ENCODE results near the gene RBMS1. TPM values are rescaled to one million over a fixed set of nuclear protein-coding genes. Genes with fewer than 3 reads are reported as not detected.
"Not testable (repeated sequence)": the region's sequence is repeated elsewhere in the genome, so short reads cannot be mapped to it uniquely, and the experiment has no call there.

The RBMS1 gene
- total RNA-seq, 6 experiments from 2014 or later = 8.5 to 21.4 (median 14.3) TPM

DNA sequence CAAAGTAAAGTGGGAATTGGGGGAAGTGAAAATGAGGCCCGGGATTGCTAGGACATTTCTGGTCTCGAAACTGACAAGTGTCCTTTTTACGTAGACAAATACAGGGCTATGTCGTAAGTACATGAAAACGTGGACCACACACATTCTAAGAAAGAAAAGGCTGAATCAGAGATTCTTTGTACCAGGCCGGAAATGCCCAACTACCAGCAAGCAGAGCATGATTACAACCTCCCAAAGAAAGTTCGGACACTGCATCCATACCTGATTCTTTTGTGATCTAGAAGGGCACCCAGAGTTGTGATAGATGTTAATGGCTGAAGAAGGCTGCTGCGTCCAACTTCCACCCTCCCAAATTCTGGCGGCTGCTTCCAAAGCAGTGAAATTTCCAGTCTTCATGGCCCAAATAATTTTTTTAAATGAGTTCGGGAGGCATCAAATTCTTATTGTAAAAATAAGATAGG, 1.7 kb downstream of the RBMS1 start:
- Histone ChIP-seq H3K9me3 (no peaks in the 10 kb centered on the region), H3K4me1 (peaks cover 0 to 17% (median 3%) of the 10 kb centered on the region in 4 donors), H3K4me3 (peak overlapping the region; percentile 80 to 87 (median 86)), H3K36me3 (no peaks in the 10 kb centered on the region), H3K27me3 (no peaks in the 10 kb centered on the region), H3K27ac (peak overlapping the region; percentile 92 to 95 (median 93))
- intact Hi-C loops (cut with DNase I) = no loop called here
- TF ChIP-seq, protein P1, sequence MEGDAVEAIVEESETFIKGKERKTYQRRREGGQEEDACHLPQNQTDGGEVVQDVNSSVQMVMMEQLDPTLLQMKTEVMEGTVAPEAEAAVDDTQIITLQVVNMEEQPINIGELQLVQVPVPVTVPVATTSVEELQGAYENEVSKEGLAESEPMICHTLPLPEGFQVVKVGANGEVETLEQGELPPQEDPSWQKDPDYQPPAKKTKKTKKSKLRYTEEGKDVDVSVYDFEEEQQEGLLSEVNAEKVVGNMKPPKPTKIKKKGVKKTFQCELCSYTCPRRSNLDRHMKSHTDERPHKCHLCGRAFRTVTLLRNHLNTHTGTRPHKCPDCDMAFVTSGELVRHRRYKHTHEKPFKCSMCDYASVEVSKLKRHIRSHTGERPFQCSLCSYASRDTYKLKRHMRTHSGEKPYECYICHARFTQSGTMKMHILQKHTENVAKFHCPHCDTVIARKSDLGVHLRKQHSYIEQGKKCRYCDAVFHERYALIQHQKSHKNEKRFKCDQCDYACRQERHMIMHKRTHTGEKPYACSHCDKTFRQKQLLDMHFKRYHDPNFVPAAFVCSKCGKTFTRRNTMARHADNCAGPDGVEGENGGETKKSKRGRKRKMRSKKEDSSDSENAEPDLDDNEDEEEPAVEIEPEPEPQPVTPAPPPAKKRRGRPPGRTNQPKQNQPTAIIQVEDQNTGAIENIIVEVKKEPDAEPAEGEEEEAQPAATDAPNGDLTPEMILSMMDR (IDR thresholded peaks at IDR 0.05) = no peak
- peak; percentile 14 for TF ChIP-seq POLR2A (IDR thresholded peaks at IDR 0.05)
- WGBS (ENCODE audit: insufficient coverage, low coverage, low lambda C conversion rate, missing lambda C conversion rate) = 13% methylated on average over 10 of the region's 10 CpGs
- ATAC-seq (peak in 2 of 4 donors; percentile 4), DNase-seq (no peak)

DNA sequence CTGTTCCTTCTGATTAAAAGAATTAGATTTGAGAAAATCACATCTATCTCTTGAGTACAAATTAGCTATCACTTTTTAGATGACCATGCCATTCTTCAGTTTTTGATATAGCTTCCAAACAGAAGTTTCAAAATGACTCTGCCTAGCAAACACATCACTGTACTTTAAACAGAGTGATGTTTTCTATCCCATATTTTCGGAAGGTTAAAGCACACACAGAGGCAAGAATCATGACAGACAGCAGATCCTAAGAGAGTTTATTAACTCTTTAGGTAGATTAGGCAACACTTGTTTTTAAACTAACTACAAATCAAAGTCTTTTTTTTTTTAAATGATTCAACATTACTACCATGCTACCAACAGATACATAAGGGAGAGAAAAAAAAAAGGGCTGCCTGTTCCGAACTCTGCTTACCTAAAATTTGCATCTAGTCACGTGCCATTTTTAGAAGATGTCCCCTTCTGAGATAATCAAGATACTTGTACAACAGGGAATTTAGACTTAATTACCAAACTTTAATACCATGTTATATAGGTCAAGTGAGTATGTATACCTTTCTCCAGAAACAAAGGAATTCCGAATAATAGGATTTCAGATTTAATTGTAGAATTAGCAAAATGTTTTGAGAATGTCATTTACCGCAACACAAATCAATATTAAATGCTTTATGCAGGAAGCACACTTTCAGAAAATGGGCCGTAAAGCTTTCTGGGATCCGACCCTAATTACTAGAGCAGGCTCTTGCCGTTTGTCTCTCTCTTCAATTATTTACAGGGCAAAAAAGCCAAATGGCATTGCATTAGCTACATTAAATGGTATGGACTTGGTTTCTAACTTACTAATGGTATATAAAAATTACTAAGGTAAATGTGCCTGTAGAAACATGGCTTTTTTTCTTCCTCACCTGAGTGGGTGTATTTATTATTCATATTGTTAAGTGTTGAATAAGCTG, 2.6 kb downstream of the RBMS1 start:
- DNase-seq (no peak), ATAC-seq (no peak)
- WGBS (ENCODE audit: insufficient coverage, low coverage, low lambda C conversion rate, missing lambda C conversion rate) = 36% methylated on average over 8 of the region's 8 CpGs
- Histone ChIP-seq H3K4me1 (peaks cover 0 to 17% (median 3%) of the 10 kb centered on the region in 4 donors), H3K27me3 (no peaks in the 10 kb centered on the region), H3K9me3 (no peaks in the 10 kb centered on the region), H3K27ac (peak overlapping the region in 2 of 3 donors; percentile 93 to 95), H3K36me3 (no peaks in the 10 kb centered on the region), H3K4me3 (peak overlapping the region in 2 of 3 donors; percentile 80 to 87)
- TF ChIP-seq, protein P1 (IDR thresholded peaks at IDR 0.05) = no peak
- no peak for TF ChIP-seq POLR2A (IDR thresholded peaks at IDR 0.05)
- intact Hi-C loops (cut with DNase I) = no loop called here

DNA sequence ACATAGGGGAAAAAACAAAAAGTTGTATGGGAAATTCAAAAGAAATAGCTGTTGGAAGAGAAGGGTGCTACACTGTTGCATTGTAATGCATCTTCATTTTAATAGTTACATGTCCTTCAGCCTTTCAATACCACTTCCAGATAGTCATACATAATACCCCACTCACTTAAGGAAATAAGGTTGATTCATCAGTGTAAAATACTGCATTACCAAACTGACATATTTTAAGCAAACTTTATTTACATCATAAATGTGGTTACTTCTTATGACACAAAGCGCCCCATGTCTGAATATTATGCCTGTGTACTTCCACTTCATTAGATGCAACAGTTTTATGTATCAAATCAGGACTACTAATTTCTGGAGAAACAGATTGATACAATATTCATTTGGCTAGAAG, 4.5 kb downstream of the RBMS1 start:
- ATAC-seq (no peak), DNase-seq (no peak)
- 80% methylated on average over 1 of the region's 1 CpG for whole genome bisulfite sequencing (ENCODE audit: insufficient coverage, low coverage, low lambda C conversion rate, missing lambda C conversion rate)
- TF ChIP-seq, protein P1 (IDR thresholded peaks at IDR 0.05) = no peak
- TF ChIP-seq POLR2A (IDR thresholded peaks at IDR 0.05) = no peak
- no peaks in the 10 kb centered on the region for H3K9me3 ChIP-seq
- no peak overlapping the region for H3K27ac ChIP-seq
- H3K4me1 ChIP-seq = peaks cover 0 to 17% (median 3%) of the 10 kb centered on the region in 4 donors
- H3K27me3 ChIP-seq = no peaks in the 10 kb centered on the region
- H3K4me3 ChIP-seq = no peak overlapping the region
- H3K36me3 ChIP-seq = no peaks in the 10 kb centered on the region
- intact Hi-C loops (cut with DNase I) = no loop called here

DNA sequence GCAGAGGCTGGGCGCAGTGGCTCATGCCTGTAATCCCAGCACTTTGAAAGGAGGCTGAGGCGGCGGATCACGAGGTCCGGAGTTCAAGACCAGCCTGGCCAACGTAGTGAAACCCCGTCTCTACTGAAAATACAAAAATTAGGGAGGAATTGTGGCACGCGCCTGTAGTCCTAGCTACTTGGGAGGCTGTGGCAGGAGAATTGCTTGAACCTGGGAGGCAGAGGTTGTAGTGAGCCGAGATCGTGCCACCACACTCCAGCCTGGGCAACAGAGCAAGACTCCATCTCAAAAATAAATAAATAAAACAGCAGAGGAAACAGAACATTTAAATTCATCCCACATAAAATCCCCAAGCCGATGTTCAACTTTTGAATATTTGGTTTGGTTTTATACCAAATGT, 5.3 kb downstream of the RBMS1 start:
- H3K27me3 ChIP-seq; DNase-seq; H3K27ac ChIP-seq; H3K9me3 ChIP-seq; intact Hi-C loops (cut with DNase I); ATAC-seq; H3K36me3 ChIP-seq; H3K4me3 ChIP-seq: not testable (repeated sequence)
- peaks cover 0 to 17% (median 3%) of the 10 kb centered on the region in 4 donors for H3K4me1 ChIP-seq
- WGBS (ENCODE audit: insufficient coverage, low coverage, low lambda C conversion rate, missing lambda C conversion rate) = 83% methylated on average over 12 of the region's 12 CpGs

DNA sequence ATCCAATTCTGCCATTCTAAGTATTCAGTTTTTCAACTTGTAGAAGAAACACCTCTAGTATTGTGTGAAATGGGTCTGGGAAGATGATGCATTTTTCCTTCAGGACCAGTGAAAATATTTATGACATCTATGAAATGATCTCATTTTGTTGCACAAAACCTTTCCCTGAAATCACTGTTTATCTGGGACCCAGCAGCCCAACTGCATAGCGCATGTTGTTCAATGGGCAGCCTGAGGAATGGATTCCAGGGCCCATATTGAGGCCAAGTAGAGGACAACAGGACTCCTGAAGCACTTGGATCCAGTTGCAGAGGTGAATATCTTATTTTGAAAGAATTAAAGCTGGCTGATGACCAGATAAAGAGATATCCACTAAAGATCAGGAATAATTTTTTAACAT, 7.3 kb downstream of the RBMS1 start:
- TF ChIP-seq, protein P1 (IDR thresholded peaks at IDR 0.05) = no peak
- no peak for TF ChIP-seq POLR2A (IDR thresholded peaks at IDR 0.05)
- Histone ChIP-seq H3K4me3 (no peak overlapping the region), H3K9me3 (no peaks in the 10 kb centered on the region), H3K27me3 (no peaks in the 10 kb centered on the region), H3K36me3 (no peaks in the 10 kb centered on the region), H3K27ac (no peak overlapping the region), H3K4me1 (peaks cover 0 to 12% (median 1%) of the 10 kb centered on the region in 4 donors)
- intact Hi-C loops (cut with DNase I) = no loop called here
- WGBS (ENCODE audit: insufficient coverage, low coverage, low lambda C conversion rate, missing lambda C conversion rate) = 83% methylated on average over 1 of the region's 1 CpG
- no peak for DNase-seq
- ATAC-seq = no peak

Measured in right lobe of liver (tissue), 6 donors.